Body of pancreas (tissue), 4 donors: ENCODE results near the gene PSIP1.

Source experiments
- POLR2A ChIP-seq, 3 donors: fragments of 450-650 bp; IDR thresholded peaks; one replicate each; pipeline ENCODE4 v1.6.1; 2016; ENCODE audit warnings: antibody characterized with exemption in 3 of 3, mild to moderate bottlenecking in 2 of 3
- TF ChIP-seq, protein P1 (sequence below), 7 experiments: fragments of 450-650 bp in 4 of 7; fragments of 200-600 bp in 3 of 7; sonication (generic) in 3 of 7; IDR thresholded peaks; one replicate each; pipeline ENCODE4 v1.5.1; 2016 to 2019; ENCODE audit warnings: antibody characterized with exemption in 7 of 7

- TF ChIP-seq, protein P1, sequence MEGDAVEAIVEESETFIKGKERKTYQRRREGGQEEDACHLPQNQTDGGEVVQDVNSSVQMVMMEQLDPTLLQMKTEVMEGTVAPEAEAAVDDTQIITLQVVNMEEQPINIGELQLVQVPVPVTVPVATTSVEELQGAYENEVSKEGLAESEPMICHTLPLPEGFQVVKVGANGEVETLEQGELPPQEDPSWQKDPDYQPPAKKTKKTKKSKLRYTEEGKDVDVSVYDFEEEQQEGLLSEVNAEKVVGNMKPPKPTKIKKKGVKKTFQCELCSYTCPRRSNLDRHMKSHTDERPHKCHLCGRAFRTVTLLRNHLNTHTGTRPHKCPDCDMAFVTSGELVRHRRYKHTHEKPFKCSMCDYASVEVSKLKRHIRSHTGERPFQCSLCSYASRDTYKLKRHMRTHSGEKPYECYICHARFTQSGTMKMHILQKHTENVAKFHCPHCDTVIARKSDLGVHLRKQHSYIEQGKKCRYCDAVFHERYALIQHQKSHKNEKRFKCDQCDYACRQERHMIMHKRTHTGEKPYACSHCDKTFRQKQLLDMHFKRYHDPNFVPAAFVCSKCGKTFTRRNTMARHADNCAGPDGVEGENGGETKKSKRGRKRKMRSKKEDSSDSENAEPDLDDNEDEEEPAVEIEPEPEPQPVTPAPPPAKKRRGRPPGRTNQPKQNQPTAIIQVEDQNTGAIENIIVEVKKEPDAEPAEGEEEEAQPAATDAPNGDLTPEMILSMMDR (IDR thresholded peaks at IDR 0.05) = no peak
- no peak for TF ChIP-seq POLR2A (IDR thresholded peaks at IDR 0.05)
These were observed 38.8 kb upstream of the PSIP1 start for GRCh38 chr9:15549611-15550010.
